Osteocyte (in vitro differentiated cells): ENCODE results near the gene PSME1. TPM values are rescaled to one million over a fixed set of nuclear protein-coding genes. Genes with fewer than 3 reads are reported as not detected.

Experiments
- DNase-seq: peaks from one replicate; pipeline ENCODE4 v3.0.0; 2021; ENCODE audit warnings: mixed read lengths; ENCODE audit not compliant: unreplicated experiment; ENCODE audit errors: extremely low spot score
- H3K27ac Mint-ChIP-seq: one replicate; pipeline ENCODE4 v1.8.0; 2021; ENCODE audit warnings: mild to moderate bottlenecking, mixed read lengths; ENCODE audit not compliant: unreplicated experiment
- H3K27me3 Mint-ChIP-seq: one replicate; pipeline ENCODE4 v1.8.0; 2021; ENCODE audit warnings: mixed read lengths; ENCODE audit not compliant: unreplicated experiment
- H3K36me3 Mint-ChIP-seq: one replicate; pipeline ENCODE4 v1.8.0; 2021; ENCODE audit warnings: mixed read lengths; ENCODE audit not compliant: unreplicated experiment
- H3K4me1 Mint-ChIP-seq: one replicate; pipeline ENCODE4 v1.8.0; 2021; ENCODE audit warnings: mixed read lengths; ENCODE audit not compliant: unreplicated experiment
- H3K4me3 Mint-ChIP-seq: one replicate; pipeline ENCODE4 v1.8.0; 2021; ENCODE audit warnings: mild to moderate bottlenecking, moderate library complexity, mixed read lengths; ENCODE audit not compliant: unreplicated experiment
- H3K9me3 Mint-ChIP-seq: one replicate; pipeline ENCODE4 v1.8.0; 2021; ENCODE audit warnings: mixed read lengths; ENCODE audit not compliant: unreplicated experiment
- CTCF ChIP-seq: fragments of 200-600 bp; sonication (generic); IDR thresholded peaks from 2 replicates; pipeline ENCODE4 v1.5.0; 2021; ENCODE audit warnings: antibody characterized with exemption, mild to moderate bottlenecking, moderate library complexity
- total RNA-seq: library from RNA; stranded (reverse); gene quantifications from 2 replicates; pipeline ENCODE4 v1.2.1, GENCODE V29; 2021

Gene PSME1
- total RNA-seq, 1 donor from 2014 or later, result 156 TPM

GRCh38 chr14:24176599-24176998 lies 40.6 kb downstream of the PSME1 start:
- H3K4me3 Mint-ChIP-seq, result no peak overlapping the region
- no peaks in the 10 kb centered on the region for H3K4me1 Mint-ChIP-seq
- no peaks in the 10 kb centered on the region for H3K9me3 Mint-ChIP-seq
- no peaks in the 10 kb centered on the region for H3K27me3 Mint-ChIP-seq
- peaks cover 19% of the 10 kb centered on the region for H3K36me3 Mint-ChIP-seq
- DNase-seq, result no peak
- TF ChIP-seq CTCF, result no peak
- H3K27ac Mint-ChIP-seq, result no peak overlapping the region

- H3K9me3 Mint-ChIP-seq, result no peaks in the 10 kb centered on the region
These were observed 41.2 kb downstream of the PSME1 start for GRCh38 chr14:24177041-24177825.

GRCh38 chr14:24177891-24178290 lies 41.9 kb downstream of the PSME1 start:
- TF ChIP-seq CTCF, result no peak
- no peaks in the 10 kb centered on the region for H3K4me1 Mint-ChIP-seq
- H3K36me3 Mint-ChIP-seq, result peaks cover 22% of the 10 kb centered on the region
- H3K27me3 Mint-ChIP-seq, result no peaks in the 10 kb centered on the region
- H3K27ac Mint-ChIP-seq, result no peak overlapping the region
- no peaks in the 10 kb centered on the region for H3K9me3 Mint-ChIP-seq
- no peak for DNase-seq
- H3K4me3 Mint-ChIP-seq, result no peak overlapping the region

More at GRCh38 chr14:24177041-24177825, 41.2 kb downstream of the PSME1 start:
- Mint-ChIP-seq H3K36me3 (peaks cover 19% of the 10 kb centered on the region), H3K4me3 (no peak overlapping the region), H3K27me3 (no peaks in the 10 kb centered on the region), H3K27ac (no peak overlapping the region), H3K4me1 (no peaks in the 10 kb centered on the region)
- no peak for DNase-seq
- TF ChIP-seq CTCF, result no peak

- Mint-ChIP-seq H3K4me1 (no peaks in the 10 kb centered on the region), H3K36me3 (peaks cover 21% of the 10 kb centered on the region), H3K27me3 (no peaks in the 10 kb centered on the region), H3K27ac (no peak overlapping the region), H3K4me3 (no peak overlapping the region), H3K9me3 (no peaks in the 10 kb centered on the region)
- TF ChIP-seq CTCF, result no peak
- DNase-seq, result no peak
These were observed 42.6 kb downstream of the PSME1 start for GRCh38 chr14:24178399-24179178.
